HCT116 (cell line): Measurements from ENCODE around the gene NFASC. TPM values are rescaled to one million over a fixed set of nuclear protein-coding genes. Genes with fewer than 3 reads are reported as not detected.

Experiments used
- ATAC-seq: fragments of 200-7000 bp; cut with Tn5 transposase; 2 replicates; pipeline ENCODE4 v1.9.1; 2020; ENCODE audit warnings: mild to moderate bottlenecking, moderate library complexity
- BruUV-seq: library from RNA; stranded (reverse); fragments of 400-500 nt; replicated peaks from 2 replicates; lab custom pipeline; 2021; lab: Mats Ljungman, UMichigan
- CTCF ChIA-PET: fragments of 300-600 bp; sonication (Branson Sonifier 250); formaldehyde crosslinking; loops from one replicate; lab custom pipeline; 2021; ENCODE audit warnings: antibody characterized with exemption; lab: Charles Lee
- POLR2A ChIA-PET: fragments of 300-600, 350-600 bp; sonication (Branson Sonifier 250); formaldehyde crosslinking; loops from one replicate; lab custom pipeline; 2021; ENCODE audit warnings: antibody characterized with exemption; lab: Charles Lee
- RAD21 ChIA-PET, 2 experiments: fragments of 300-600 bp; sonication (Branson Sonifier 250); formaldehyde crosslinking; loops; one replicate each; lab custom pipeline; 2023; ENCODE audit warnings: low total read pairs in 2 of 2; ENCODE audit not compliant: uncharacterized antibody in 2 of 2, unreplicated experiment in 2 of 2, low non-redundant PET in 1 of 2; lab: Charles Lee
- DNase-seq: peaks from one replicate; pipeline ENCODE4 v3.0.0-alpha.2; 2010; ENCODE audit warnings: low read depth, low spot score
- H2AFZ ChIP-seq: fragments of 200-600 bp; shearing (Covaris generic), sonication (generic); 2 replicates; pipeline ENCODE4 v1.6.1; 2017; ENCODE audit warnings: low read depth, mixed run types, mixed read lengths, antibody characterized with exemption, low read length; ENCODE audit not compliant: poor library complexity, severe bottlenecking
- H3K27ac ChIP-seq: 2 replicates; pipeline ENCODE4 v1.5.1; 2012; ENCODE audit warnings: low read depth, low read length
- H3K27me3 ChIP-seq: fragments of 200-600 bp; sonication (generic); 2 replicates; pipeline ENCODE4 v1.6.1; 2016; ENCODE audit warnings: mixed run types, low read length, mixed read lengths; ENCODE audit not compliant: insufficient read depth
- H3K36me3 ChIP-seq, 2 experiments: fragments of 200-500 bp in 1 of 2; fragments of 200-600 bp in 1 of 2; sonication (Bioruptor generic) in 1 of 2; sonication (generic) in 1 of 2; 2 replicates each; pipeline versions ENCODE4 v1.5.1 to v1.6.1; 2014 to 2016; ENCODE audit warnings: low read length in 2 of 2, inconsistent platforms in 1 of 2, mixed read lengths in 1 of 2, mixed run types in 1 of 2; ENCODE audit not compliant: insufficient read depth in 2 of 2, control insufficient read depth in 1 of 2
- H3K4me1 ChIP-seq, 2 experiments: fragments of 200-600 bp in 1 of 2; sonication (generic) in 1 of 2; 2 replicates each; pipeline versions ENCODE4 v1.5.1 to v1.6.1; 2012 to 2017; ENCODE audit warnings: low read length in 2 of 2, inconsistent platforms in 1 of 2, mild to moderate bottlenecking in 1 of 2, mixed read lengths in 1 of 2, mixed run types in 1 of 2, moderate library complexity in 1 of 2; ENCODE audit not compliant: insufficient read depth in 2 of 2, control insufficient read depth in 1 of 2
- H3K4me2 ChIP-seq: fragments of 200-600 bp; sonication (generic); 2 replicates; pipeline ENCODE4 v1.6.1; 2017; ENCODE audit warnings: mixed run types, low read length, mixed read lengths
- H3K4me3 ChIP-seq, 2 experiments: fragments of 200-600 bp in 1 of 2; sonication (generic) in 1 of 2; replicated peaks in 1 of 2; 2 replicates each; pipeline ENCODE4 v1.5.1; 2011 to 2016; ENCODE audit warnings: low read length in 2 of 2, control low read depth in 1 of 2, low read depth in 1 of 2, mild to moderate bottlenecking in 1 of 2, mixed read lengths in 1 of 2, mixed run types in 1 of 2
- H3K79me2 ChIP-seq: fragments of 200-600 bp; sonication (generic); 2 replicates; pipeline ENCODE4 v1.6.1; 2017; ENCODE audit warnings: mild to moderate bottlenecking, mixed run types, low read length, moderate library complexity, mixed read lengths; ENCODE audit not compliant: insufficient read depth
- H3K9ac ChIP-seq: fragments of 200-600 bp; sonication (generic); 2 replicates; pipeline ENCODE4 v1.6.1; 2016; ENCODE audit warnings: low read length, mixed read lengths
- H3K9me2 ChIP-seq: fragments of 200-600 bp; sonication (generic), shearing (Covaris generic); 2 replicates; pipeline ENCODE4 v1.6.1; 2017; ENCODE audit warnings: mixed run types, mild to moderate bottlenecking, moderate library complexity; ENCODE audit not compliant: insufficient read depth
- H3K9me3 ChIP-seq, 2 experiments: fragments of 200-500 bp in 1 of 2; fragments of 200-600 bp in 1 of 2; sonication (Bioruptor generic) in 1 of 2; sonication (generic) in 1 of 2; 2 replicates each; pipeline ENCODE4 v1.6.1; 2014 to 2017; ENCODE audit warnings: low read length in 2 of 2, mixed read lengths in 2 of 2, inconsistent platforms in 1 of 2, low read depth in 1 of 2, mild to moderate bottlenecking in 1 of 2, mixed run types in 1 of 2, moderate library complexity in 1 of 2; ENCODE audit not compliant: control insufficient read depth in 1 of 2, insufficient read depth in 1 of 2
- H4K20me1 ChIP-seq: fragments of 200-600 bp; sonication (generic), shearing (Covaris generic); 2 replicates; pipeline ENCODE4 v1.6.1; 2017; ENCODE audit warnings: mixed run types, mild to moderate bottlenecking, moderate library complexity; ENCODE audit not compliant: insufficient read depth
- CBX3 ChIP-seq: IDR thresholded peaks from 2 replicates; pipeline ENCODE4 v1.6.1; 2012; ENCODE audit warnings: low read depth
- CEBPB ChIP-seq: IDR thresholded peaks from 2 replicates; pipeline ENCODE4 v1.6.1; 2012; ENCODE audit warnings: low read depth
- EGR1 ChIP-seq: IDR thresholded peaks from 2 replicates; pipeline ENCODE4 v1.6.1; 2012; ENCODE audit warnings: low read depth
- EZH2 ChIP-seq: fragments of 200-600 bp; sonication (generic); IDR thresholded peaks from 2 replicates; pipeline ENCODE4 v1.6.1; 2017; ENCODE audit warnings: antibody characterized with exemption, mixed run types
- EZH2phosphoT487 ChIP-seq: fragments of 200-600 bp; IDR thresholded peaks from 2 replicates; pipeline ENCODE4 v1.6.1; 2018; ENCODE audit warnings: antibody characterized with exemption, borderline replicate concordance
- JUND ChIP-seq: IDR thresholded peaks from 2 replicates; pipeline ENCODE4 v1.6.1; 2012
- MAX ChIP-seq: IDR thresholded peaks from 2 replicates; pipeline ENCODE4 v1.6.1; 2012
- POLR2A ChIP-seq: IDR thresholded peaks from 2 replicates; pipeline ENCODE4 v1.7.0; 2011; ENCODE audit warnings: borderline replicate concordance; ENCODE audit not compliant: insufficient read depth, insufficient read length; ENCODE audit errors: extremely low read depth
- POLR2AphosphoS5 ChIP-seq: IDR thresholded peaks from 2 replicates; pipeline ENCODE4 v1.6.1; 2011; ENCODE audit warnings: mild to moderate bottlenecking, low read depth, low read length, moderate library complexity
- REST ChIP-seq: IDR thresholded peaks from 2 replicates; pipeline ENCODE4 v1.6.1; 2012; ENCODE audit warnings: low read depth
- SP1 ChIP-seq: IDR thresholded peaks from 2 replicates; pipeline ENCODE4 v1.6.1; 2012; ENCODE audit warnings: low read depth
- TCF7L2 ChIP-seq: IDR thresholded peaks from 2 replicates; pipeline ENCODE4 v1.7.0; 2011; ENCODE audit warnings: borderline replicate concordance, inconsistent platforms; ENCODE audit not compliant: insufficient read depth, insufficient read length; ENCODE audit errors: extremely low read depth
- YY1 ChIP-seq: IDR thresholded peaks from 2 replicates; pipeline ENCODE4 v1.6.1; 2011; ENCODE audit warnings: low read length, low read depth, moderate library complexity, mild to moderate bottlenecking; ENCODE audit not compliant: insufficient replicate concordance; ENCODE audit errors: extremely low read depth
- ZBTB33 ChIP-seq: IDR thresholded peaks from 2 replicates; pipeline ENCODE4 v1.6.1; 2011; ENCODE audit warnings: mild to moderate bottlenecking, low read length, moderate library complexity; ENCODE audit not compliant: insufficient replicate concordance; ENCODE audit errors: extremely low read depth
- ZFX ChIP-seq: fragments of 450-650 bp; IDR thresholded peaks from 2 replicates; pipeline ENCODE4 v1.6.1; 2017
- intact Hi-C: fragments of 100-400 bp; cut with micrococcal nuclease; formaldehyde crosslinking; loops from 2 replicates; pipeline ENCODE4 v1.10.0; 2022
- total RNA-seq: library from RNA; stranded (reverse); gene quantifications from one replicate; pipeline ENCODE4 v1.2.1, GENCODE V29; 2021; ENCODE audit not compliant: unreplicated experiment

NFASC gene
- total RNA-seq, 1 experiment from 2014 or later: 0.57 TPM

DNA sequence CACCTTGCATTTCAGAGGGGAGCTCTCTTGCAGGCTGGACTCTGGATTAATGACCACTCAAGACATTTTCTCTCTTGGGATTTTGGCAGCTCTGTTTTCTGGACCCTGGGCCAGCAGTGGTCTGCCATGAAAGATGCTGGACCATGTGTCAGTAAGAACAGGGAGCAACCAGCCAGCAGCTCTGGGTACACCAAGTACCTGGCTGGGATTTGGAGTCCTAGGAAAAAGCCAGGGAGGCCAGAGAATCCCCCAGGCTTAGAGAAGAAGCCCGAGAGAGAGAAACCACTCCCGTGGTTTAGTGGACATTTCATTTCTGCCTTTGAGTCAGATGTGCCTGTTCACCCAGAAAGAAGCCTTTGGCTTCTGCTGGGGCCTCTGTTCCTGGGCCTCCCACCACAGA is 2.5 kb downstream of the NFASC start:
- POLR2A ChIA-PET: no interaction called here
- BruUV-seq: no TSS peak
- no peak overlapping the region for H2AFZ ChIP-seq
- H3K9me2 ChIP-seq: no peaks in the 10 kb centered on the region
- intact Hi-C loops: no loop called here
- no peak overlapping the region for H3K4me2 ChIP-seq
- H3K9me3 ChIP-seq: no peaks in the 10 kb centered on the region
- H3K79me2 ChIP-seq: no peaks in the 10 kb centered on the region
- CTCF ChIA-PET: no interaction called here
- peaks cover 4% of the 10 kb centered on the region; the same call in 1 of the 2 replicates for H3K27me3 ChIP-seq
- RAD21 ChIA-PET: no interaction called here
- TF ChIP-seq POLR2AphosphoS5 (no peak), ZFX (no peak), EZH2 (no peak), REST (no peak), EGR1 (no peak), CBX3 (no peak), JUND (no peak), SP1 (no peak), YY1 (no peak), POLR2A (no peak), TCF7L2 (no peak), CEBPB (no peak), ZBTB33 (no peak), EZH2phosphoT487 (no peak), MAX (no peak)
- no peak overlapping the region for H3K4me3 ChIP-seq
- H3K9ac ChIP-seq: no peak overlapping the region
- no peaks in the 10 kb centered on the region for H3K4me1 ChIP-seq
- no peak for DNase-seq
- no peak overlapping the region for H3K27ac ChIP-seq
- H3K36me3 ChIP-seq: no peaks in the 10 kb centered on the region
- no peaks in the 10 kb centered on the region for H4K20me1 ChIP-seq
- ATAC-seq: no peak
